Measurements from ENCODE around the gene TRPM4.
"Not testable (repeated sequence)": the region's sequence is repeated elsewhere in the genome, so short reads cannot be mapped to it uniquely, and the experiment has no call there.

TRPM4 gene

DNA sequence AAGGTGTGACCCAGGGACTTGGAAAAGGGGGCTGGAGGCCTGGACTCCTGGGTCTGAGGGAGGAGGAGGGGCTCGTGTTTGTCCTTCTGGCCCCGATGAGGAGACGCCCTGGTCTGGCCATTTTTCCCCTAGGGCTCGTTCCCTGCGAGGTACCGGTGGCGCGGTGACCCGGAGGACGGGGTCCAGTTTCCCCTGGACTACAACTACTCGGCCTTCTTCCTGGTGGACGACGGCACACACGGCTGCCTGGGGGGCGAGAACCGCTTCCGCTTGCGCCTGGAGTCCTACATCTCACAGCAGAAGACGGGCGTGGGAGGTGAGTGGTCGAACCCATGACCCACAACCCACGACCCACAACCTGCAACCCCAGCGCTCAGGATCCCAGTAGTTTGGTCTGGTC lies 10.8 kb downstream of the TRPM4 start:
- TF ChIP-seq, protein P1, sequence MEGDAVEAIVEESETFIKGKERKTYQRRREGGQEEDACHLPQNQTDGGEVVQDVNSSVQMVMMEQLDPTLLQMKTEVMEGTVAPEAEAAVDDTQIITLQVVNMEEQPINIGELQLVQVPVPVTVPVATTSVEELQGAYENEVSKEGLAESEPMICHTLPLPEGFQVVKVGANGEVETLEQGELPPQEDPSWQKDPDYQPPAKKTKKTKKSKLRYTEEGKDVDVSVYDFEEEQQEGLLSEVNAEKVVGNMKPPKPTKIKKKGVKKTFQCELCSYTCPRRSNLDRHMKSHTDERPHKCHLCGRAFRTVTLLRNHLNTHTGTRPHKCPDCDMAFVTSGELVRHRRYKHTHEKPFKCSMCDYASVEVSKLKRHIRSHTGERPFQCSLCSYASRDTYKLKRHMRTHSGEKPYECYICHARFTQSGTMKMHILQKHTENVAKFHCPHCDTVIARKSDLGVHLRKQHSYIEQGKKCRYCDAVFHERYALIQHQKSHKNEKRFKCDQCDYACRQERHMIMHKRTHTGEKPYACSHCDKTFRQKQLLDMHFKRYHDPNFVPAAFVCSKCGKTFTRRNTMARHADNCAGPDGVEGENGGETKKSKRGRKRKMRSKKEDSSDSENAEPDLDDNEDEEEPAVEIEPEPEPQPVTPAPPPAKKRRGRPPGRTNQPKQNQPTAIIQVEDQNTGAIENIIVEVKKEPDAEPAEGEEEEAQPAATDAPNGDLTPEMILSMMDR (IDR thresholded peaks at IDR 0.05) = no peak
- TF ChIP-seq ZFX (IDR thresholded peaks at IDR 0.05; ENCODE audit: borderline replicate concordance) = no peak
- H3K27ac ChIP-seq = no peak overlapping the region

DNA sequence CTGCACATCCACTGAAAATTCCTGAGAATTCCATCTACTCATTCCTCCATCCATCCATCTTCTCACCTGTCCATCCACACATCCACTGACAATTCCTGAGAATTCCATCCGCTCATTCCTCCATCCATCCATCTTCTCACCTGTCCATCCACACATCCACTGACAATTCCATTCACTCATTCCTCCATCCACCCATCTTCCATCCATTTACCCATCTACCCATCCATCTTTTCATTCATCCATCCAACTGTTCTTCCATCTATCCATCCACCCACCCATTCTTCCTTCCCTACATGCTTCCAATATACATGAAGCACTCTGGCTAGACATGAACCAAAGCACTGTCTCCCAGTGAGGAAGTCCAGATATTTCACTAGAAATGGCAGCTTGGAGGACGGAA lies 15.6 kb downstream of the TRPM4 start:
- H3K27ac ChIP-seq = no peak overlapping the region
- TF ChIP-seq, protein P1 (IDR thresholded peaks at IDR 0.05) = no peak
- TF ChIP-seq ZFX (IDR thresholded peaks at IDR 0.05; ENCODE audit: borderline replicate concordance) = no peak

DNA sequence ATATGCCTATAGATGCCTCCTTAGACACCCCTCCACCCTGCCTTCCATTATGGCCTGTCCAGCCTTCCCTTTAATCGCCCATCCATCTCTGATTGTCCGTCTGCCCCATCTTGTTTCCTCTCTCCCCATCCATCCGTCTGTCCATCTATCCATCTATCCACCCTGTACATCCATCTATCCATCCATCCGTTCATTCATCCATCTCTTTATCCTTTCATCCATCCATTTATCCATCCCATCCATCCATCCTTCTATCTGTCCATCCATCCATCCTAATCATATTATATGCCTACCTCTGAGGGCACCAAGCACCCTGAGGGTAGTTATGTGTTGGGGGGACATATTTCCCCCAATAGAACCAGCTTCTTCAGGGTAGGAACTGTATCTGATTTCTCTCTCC lies 23.1 kb downstream of the TRPM4 start:
- no peak overlapping the region for H3K27ac ChIP-seq
- TF ChIP-seq, protein P1 (IDR thresholded peaks at IDR 0.05) = no peak
- no peak for TF ChIP-seq ZFX (IDR thresholded peaks at IDR 0.05; ENCODE audit: borderline replicate concordance)

DNA sequence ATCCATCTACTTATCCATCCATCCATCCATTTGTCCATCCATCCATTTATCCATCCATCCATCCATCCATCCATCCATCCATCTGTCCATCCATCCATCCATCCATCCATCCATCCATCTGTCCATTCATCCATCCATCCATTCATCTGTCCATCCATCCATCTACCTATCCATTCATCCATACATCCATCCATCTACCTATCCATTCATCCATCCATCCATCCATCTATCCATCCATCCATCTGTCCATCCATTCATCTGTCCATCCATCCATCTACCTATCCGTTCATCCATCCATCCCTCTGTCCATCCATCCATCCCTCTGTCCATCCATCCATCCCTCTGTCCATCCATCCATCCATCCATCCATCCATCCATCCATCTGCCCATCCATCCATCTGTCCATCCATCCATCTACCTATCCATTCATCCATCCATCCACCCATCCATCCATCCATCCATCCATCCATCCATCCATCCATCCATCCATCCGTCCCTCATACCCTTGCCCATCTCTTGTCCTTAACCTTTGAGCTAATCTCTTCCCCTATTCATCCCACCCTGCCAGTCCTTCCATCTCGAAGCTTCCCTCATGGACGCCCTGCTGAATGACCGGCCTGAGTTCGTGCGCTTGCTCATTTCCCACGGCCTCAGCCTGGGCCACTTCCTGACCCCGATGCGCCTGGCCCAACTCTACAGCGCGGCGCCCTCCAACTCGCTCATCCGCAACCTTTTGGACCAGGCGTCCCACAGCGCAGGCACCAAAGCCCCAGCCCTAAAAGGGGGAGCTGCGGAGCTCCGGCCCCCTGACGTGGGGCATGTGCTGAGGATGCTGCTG lies 24.6 kb downstream of the TRPM4 start:
- H3K27ac ChIP-seq = not testable (repeated sequence)

DNA sequence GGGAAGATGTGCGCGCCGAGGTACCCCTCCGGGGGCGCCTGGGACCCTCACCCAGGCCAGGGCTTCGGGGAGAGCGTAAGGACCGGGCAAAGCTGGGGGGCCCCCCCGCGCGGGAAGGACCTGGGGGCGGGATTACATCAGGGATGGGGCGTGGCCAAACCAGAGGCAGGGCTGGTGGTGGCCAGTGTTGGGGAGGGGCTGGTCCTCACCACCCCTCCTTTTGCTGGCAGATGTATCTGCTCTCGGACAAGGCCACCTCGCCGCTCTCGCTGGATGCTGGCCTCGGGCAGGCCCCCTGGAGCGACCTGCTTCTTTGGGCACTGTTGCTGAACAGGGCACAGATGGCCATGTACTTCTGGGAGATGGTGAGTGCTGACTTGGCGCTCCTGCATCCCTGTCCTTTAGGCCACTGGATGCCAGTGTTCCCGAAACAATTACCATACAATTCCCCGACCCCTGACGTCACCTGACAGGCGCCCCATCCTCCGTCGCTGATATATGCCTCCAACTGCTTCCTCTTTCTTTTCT lies 25.3 kb downstream of the TRPM4 start:
- TF ChIP-seq ZFX (IDR thresholded peaks at IDR 0.05; ENCODE audit: borderline replicate concordance) = no peak
- TF ChIP-seq, protein P1 (IDR thresholded peaks at IDR 0.05) = no peak
- H3K27ac ChIP-seq = no peak overlapping the region

DNA sequence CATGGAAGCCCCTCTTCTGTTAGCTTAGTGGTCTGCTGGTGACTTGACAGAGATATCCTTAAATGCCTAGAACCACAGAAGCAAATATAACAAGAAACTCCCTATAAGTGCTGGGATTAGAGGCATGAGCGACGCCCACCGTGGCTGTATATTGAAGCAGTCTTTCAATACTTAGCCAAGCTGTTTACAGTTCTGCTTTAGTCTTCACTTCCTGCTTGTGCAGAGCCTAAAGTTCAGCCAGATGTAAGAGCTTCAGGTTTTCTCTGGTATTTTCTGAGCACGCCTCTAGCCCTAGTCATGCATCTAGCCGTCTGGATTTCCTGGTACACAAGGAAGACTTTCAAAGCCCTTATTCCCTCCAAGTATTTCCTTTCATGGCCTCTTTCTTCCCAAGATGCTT lies 28.5 kb downstream of the TRPM4 start:
- H3K27ac ChIP-seq = no peak overlapping the region

DNA sequence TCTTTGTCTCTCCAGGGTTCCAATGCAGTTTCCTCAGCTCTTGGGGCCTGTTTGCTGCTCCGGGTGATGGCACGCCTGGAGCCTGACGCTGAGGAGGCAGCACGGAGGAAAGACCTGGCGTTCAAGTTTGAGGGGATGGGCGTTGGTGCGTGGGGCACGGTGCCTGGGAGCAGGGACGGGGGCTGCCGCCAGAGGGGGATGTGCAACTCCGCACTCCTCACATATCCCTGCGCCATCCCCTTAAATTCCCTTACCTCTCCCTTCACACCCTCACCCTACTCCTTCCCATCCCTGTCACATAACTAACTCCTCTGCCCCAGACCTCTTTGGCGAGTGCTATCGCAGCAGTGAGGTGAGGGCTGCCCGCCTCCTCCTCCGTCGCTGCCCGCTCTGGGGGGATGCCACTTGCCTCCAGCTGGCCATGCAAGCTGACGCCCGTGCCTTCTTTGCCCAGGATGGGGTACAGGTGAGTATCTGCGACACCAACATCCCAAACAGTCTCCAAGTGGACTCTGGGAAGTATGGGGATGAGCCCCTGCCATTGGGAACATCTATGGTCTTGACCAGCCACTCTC lies 31.1 kb downstream of the TRPM4 start:
- no peak for TF ChIP-seq ZFX (IDR thresholded peaks at IDR 0.05; ENCODE audit: borderline replicate concordance)
- TF ChIP-seq, protein P1 (IDR thresholded peaks at IDR 0.05) = no peak
- H3K27ac ChIP-seq = no peak overlapping the region

More for the DNA sequence above, 28.5 kb downstream of the TRPM4 start:
- TF ChIP-seq ZFX (IDR thresholded peaks at IDR 0.05; ENCODE audit: borderline replicate concordance) = no peak
- TF ChIP-seq, protein P1 (IDR thresholded peaks at IDR 0.05) = no peak

Measured in 22Rv1 (cell line).